Osteocyte (in vitro differentiated cells): ENCODE measurements around the gene KCNN3. TPM values are rescaled to one million over a fixed set of nuclear protein-coding genes. Genes with fewer than 3 reads are reported as not detected.

Source experiments
- DNase-seq: peaks from one replicate; pipeline ENCODE4 v3.0.0; 2021; ENCODE audit warnings: mixed read lengths; ENCODE audit not compliant: unreplicated experiment; ENCODE audit errors: extremely low spot score
- H3K27ac Mint-ChIP-seq: one replicate; pipeline ENCODE4 v1.8.0; 2021; ENCODE audit warnings: mild to moderate bottlenecking, mixed read lengths; ENCODE audit not compliant: unreplicated experiment
- H3K27me3 Mint-ChIP-seq: one replicate; pipeline ENCODE4 v1.8.0; 2021; ENCODE audit warnings: mixed read lengths; ENCODE audit not compliant: unreplicated experiment
- H3K36me3 Mint-ChIP-seq: one replicate; pipeline ENCODE4 v1.8.0; 2021; ENCODE audit warnings: mixed read lengths; ENCODE audit not compliant: unreplicated experiment
- H3K4me1 Mint-ChIP-seq: one replicate; pipeline ENCODE4 v1.8.0; 2021; ENCODE audit warnings: mixed read lengths; ENCODE audit not compliant: unreplicated experiment
- H3K4me3 Mint-ChIP-seq: one replicate; pipeline ENCODE4 v1.8.0; 2021; ENCODE audit warnings: mild to moderate bottlenecking, moderate library complexity, mixed read lengths; ENCODE audit not compliant: unreplicated experiment
- H3K9me3 Mint-ChIP-seq: one replicate; pipeline ENCODE4 v1.8.0; 2021; ENCODE audit warnings: mixed read lengths; ENCODE audit not compliant: unreplicated experiment
- total RNA-seq: library from RNA; stranded (reverse); gene quantifications from 2 replicates; pipeline ENCODE4 v1.2.1, GENCODE V29; 2021
- TF ChIP-seq, protein P1 (sequence below): fragments of 200-600 bp; sonication (generic); IDR thresholded peaks from 2 replicates; pipeline ENCODE4 v1.5.0; 2021; ENCODE audit warnings: antibody characterized with exemption, mild to moderate bottlenecking, moderate library complexity

Gene KCNN3
- total RNA-seq, 1 donor from 2014 or later: 0.16 TPM

DNA sequence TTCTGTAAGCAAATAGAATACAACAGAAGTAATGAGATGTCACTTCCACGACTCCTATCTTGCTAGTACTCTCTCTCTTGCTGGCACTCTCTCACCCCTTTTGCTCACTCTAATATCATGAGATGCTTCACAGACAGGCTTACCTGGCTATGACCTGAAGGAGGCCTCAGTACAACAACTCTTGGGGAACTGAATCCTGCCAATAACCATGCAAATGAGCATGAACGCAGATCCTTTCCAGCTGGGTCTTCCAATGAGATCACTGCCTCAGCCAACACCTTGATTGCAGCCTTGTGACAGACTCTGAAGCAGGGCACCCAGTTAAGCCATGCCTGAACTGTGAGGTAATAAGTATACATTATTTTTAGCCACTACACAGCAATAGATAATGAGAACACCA, 209.0 kb downstream of the KCNN3 start:
- H3K27ac Mint-ChIP-seq: no peak overlapping the region
- H3K4me1 Mint-ChIP-seq: no peaks in the 10 kb centered on the region
- peaks cover 72% of the 10 kb centered on the region for H3K27me3 Mint-ChIP-seq
- no peaks in the 10 kb centered on the region for H3K36me3 Mint-ChIP-seq
- no peak for DNase-seq
- H3K4me3 Mint-ChIP-seq: no peak overlapping the region
- H3K9me3 Mint-ChIP-seq: no peaks in the 10 kb centered on the region
- TF ChIP-seq, protein P1, sequence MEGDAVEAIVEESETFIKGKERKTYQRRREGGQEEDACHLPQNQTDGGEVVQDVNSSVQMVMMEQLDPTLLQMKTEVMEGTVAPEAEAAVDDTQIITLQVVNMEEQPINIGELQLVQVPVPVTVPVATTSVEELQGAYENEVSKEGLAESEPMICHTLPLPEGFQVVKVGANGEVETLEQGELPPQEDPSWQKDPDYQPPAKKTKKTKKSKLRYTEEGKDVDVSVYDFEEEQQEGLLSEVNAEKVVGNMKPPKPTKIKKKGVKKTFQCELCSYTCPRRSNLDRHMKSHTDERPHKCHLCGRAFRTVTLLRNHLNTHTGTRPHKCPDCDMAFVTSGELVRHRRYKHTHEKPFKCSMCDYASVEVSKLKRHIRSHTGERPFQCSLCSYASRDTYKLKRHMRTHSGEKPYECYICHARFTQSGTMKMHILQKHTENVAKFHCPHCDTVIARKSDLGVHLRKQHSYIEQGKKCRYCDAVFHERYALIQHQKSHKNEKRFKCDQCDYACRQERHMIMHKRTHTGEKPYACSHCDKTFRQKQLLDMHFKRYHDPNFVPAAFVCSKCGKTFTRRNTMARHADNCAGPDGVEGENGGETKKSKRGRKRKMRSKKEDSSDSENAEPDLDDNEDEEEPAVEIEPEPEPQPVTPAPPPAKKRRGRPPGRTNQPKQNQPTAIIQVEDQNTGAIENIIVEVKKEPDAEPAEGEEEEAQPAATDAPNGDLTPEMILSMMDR: no peak

DNA sequence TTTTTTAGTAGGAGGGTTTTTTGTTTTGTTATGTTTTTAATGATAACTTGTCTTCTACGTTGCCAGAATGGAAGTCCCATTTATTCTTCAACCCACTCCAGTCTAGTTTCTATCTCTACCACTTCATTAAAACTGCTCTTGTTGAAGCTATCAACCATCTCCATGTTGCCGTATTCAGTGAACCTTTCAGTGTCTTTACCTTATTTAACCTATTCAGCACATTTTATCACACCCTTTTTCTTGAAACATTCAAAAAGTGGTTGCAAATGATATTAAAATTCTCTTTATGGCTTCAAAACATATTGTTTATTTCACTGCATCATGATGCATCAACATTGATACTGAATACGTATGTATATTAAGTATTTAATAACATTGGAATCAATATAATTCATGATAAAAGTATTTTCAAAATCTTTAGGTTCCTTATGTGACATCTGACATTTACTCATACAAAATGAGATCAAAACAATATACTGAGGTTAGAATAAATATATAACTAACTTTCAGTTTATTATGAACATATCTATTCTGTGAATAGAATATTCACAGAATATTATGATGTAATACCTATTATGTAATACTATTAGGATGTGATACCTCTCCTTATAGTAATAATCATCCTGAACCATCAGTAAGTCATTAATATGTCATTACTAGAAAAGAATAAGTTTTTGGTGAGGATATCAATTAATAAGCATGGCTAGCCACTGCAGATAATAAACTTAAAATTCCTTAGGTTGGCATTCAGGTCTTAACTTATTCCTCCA, 210.1 kb downstream of the KCNN3 start:
- TF ChIP-seq, protein P1: no peak
- Mint-ChIP-seq H3K36me3 (no peaks in the 10 kb centered on the region), H3K4me3 (no peak overlapping the region), H3K27ac (no peak overlapping the region), H3K27me3 (peaks cover 78% of the 10 kb centered on the region), H3K4me1 (no peaks in the 10 kb centered on the region), H3K9me3 (no peaks in the 10 kb centered on the region)
- DNase-seq: no peak

DNA sequence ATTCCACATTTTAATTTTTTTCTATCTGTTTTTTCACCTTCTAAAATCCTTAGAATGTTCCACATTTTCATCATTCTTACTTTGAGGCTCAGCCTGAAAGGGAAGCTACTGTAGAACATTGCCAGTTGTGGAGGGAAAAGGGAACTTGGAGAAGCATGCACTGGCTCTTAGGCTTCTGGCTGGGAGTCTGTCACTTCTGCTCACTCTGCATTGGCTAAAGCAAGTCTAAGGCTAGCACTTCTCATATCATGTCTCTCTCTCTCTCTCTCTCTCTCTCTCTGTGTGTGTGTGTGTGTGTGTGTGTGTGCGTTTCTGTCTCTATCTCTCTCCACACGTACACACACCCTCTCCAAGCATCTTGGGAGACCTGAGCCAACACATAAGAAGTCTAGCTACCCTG, 212.5 kb downstream of the KCNN3 start:
- no peak overlapping the region for H3K4me3 Mint-ChIP-seq
- H3K4me1 Mint-ChIP-seq: no peaks in the 10 kb centered on the region
- TF ChIP-seq, protein P1: no peak
- no peaks in the 10 kb centered on the region for H3K36me3 Mint-ChIP-seq
- peaks cover 86% of the 10 kb centered on the region for H3K27me3 Mint-ChIP-seq
- no peaks in the 10 kb centered on the region for H3K9me3 Mint-ChIP-seq
- no peak for DNase-seq
- no peak overlapping the region for H3K27ac Mint-ChIP-seq

DNA sequence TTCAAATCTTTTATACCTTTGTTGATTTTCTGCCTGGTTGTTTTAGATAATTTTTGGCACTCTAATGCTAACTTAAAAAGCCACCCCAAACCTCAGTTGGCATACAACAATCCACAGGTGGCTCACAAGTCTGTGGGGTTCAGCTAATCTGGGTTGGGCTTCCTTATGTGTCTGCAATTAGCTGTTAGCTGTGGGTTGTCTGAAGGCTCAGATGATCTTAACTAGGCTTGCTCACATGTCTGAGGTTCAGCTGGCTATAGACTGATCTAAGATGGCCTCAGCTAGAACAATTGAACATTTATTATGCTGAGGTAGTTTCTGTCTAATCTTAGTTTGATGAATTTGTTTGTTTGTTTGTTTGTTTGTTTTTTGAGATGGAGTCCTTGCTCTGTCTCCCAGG, 217.2 kb downstream of the KCNN3 start:
- H3K4me1 Mint-ChIP-seq: no peaks in the 10 kb centered on the region

More for the DNA sequence above, 217.2 kb downstream of the KCNN3 start:
- TF ChIP-seq, protein P1: no peak
- H3K9me3 Mint-ChIP-seq: no peaks in the 10 kb centered on the region
- no peaks in the 10 kb centered on the region for H3K36me3 Mint-ChIP-seq
- H3K4me3 Mint-ChIP-seq: no peak overlapping the region
- H3K27me3 Mint-ChIP-seq: peaks cover 80% of the 10 kb centered on the region
- no peak for DNase-seq
- no peak overlapping the region for H3K27ac Mint-ChIP-seq

Other genes starting within 250 kb of the KCNN3 start
- gene PMVK, start 66.4 kb upstream of the KCNN3 start, total RNA-seq: 29.5 and 34.5 TPM in 2 replicates
- 90.1 and 92.6 TPM in 2 replicates for gene PBXIP1, start 85.8 kb upstream of the KCNN3 start, total RNA-seq
- gene PYGO2, start 91.5 kb upstream of the KCNN3 start, total RNA-seq: 29.2 and 30.4 TPM in 2 replicates
- 219 and 239 TPM in 2 replicates for gene SHC1, start 100.5 kb upstream of the KCNN3 start, total RNA-seq
- gene CKS1B, start 104.4 kb upstream of the KCNN3 start, total RNA-seq: 38.5 and 39.6 TPM in 2 replicates
- 30.2 and 31.2 TPM in 2 replicates for gene FLAD1, start 113.1 kb upstream of the KCNN3 start, total RNA-seq
- not detected in 2 replicates for gene LENEP, start 123.3 kb upstream of the KCNN3 start, total RNA-seq
- gene ZBTB7B, start 132.5 kb upstream of the KCNN3 start, total RNA-seq: 34.4 and 37.8 TPM in 2 replicates
- 0.75 and 1.0 TPM in 2 replicates for gene DCST2, start 163.5 kb upstream of the KCNN3 start, total RNA-seq
- gene DCST1, start 163.5 kb upstream of the KCNN3 start, total RNA-seq: not detected in 2 replicates
- 88.4 and 89.4 TPM in 2 replicates for gene ADAM15, start 181.0 kb upstream of the KCNN3 start, total RNA-seq
- gene EFNA4, start 193.5 kb upstream of the KCNN3 start, total RNA-seq: 10.1 and 12.4 TPM in 2 replicates
- 2.1 and 2.9 TPM in 2 replicates for gene EFNA3, start 208.6 kb upstream of the KCNN3 start, total RNA-seq